GM18508 (cell line): Measurements from ENCODE around the gene FAM20C.

ENCODE experiments used
- ATAC-seq: cut with Tn5 transposase; IDR thresholded peaks from one replicate; pipeline ENCODE4 v1.9.1; 2021; ENCODE audit warnings: moderate number of reproducible peaks; ENCODE audit not compliant: insufficient read depth, unreplicated experiment

The FAM20C gene

DNA sequence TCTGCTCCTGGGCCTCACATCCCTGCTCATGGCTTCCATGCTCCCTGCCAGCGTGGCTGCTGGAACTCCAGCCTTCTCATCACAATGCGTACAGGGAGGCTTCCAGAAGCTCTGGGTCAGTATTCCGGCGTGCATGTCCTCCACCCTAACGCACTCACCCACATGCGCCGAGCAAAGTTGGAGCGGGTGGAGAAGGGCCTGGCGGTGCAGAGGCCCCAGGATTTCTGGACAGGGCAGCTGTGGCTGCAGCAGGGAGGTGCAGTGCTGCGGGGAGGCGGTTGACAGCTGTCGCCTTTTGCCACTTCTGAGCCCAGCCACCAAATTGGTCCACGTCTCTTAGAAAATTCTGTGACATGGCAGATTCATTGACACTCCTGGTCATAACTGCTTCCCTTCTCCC, 33.6 kb upstream of the FAM20C start:
- no peak for ATAC-seq

DNA sequence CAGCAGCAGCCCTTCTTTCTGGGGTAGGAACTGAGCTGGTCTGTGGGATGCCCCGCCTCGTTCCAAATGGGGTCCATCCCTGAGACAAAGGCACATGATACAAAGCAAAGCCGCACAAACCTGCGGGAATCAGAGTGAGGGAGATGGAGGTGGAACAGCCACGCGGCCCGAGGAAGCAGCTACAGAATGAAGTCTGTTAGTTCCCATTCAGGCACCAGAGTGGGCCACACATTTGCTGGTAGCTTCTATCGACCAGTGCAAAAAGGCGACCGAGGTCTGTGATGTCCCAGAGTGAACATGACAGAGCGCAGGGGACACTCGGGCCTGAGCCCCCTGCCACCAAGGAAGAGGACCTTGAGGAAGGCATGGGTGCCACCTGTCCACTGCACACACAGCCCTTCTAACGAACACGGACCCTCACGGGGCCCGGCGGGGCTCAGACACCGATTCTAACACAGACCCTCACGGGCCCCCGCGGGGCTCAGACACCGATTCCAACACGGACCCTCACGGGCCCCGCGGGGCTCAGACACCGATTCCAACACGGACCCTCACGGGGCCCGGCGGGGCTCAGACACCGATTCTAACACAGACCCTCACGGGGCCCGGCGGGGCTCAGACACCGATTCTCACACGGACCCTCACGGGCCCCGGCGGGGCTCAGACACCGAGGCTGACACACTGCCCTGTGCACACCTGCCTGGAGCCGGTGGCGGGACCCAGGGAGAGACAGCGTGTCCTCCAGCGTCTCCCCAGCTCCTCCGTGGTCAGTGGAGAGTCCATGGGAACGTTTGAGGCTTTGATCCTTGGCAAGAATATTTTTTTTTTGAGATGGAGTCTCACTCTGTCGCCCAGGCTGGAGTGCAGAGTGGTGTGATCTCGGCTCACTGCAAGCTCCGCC, 32.8 kb upstream of the FAM20C start:
- no peak for ATAC-seq

DNA sequence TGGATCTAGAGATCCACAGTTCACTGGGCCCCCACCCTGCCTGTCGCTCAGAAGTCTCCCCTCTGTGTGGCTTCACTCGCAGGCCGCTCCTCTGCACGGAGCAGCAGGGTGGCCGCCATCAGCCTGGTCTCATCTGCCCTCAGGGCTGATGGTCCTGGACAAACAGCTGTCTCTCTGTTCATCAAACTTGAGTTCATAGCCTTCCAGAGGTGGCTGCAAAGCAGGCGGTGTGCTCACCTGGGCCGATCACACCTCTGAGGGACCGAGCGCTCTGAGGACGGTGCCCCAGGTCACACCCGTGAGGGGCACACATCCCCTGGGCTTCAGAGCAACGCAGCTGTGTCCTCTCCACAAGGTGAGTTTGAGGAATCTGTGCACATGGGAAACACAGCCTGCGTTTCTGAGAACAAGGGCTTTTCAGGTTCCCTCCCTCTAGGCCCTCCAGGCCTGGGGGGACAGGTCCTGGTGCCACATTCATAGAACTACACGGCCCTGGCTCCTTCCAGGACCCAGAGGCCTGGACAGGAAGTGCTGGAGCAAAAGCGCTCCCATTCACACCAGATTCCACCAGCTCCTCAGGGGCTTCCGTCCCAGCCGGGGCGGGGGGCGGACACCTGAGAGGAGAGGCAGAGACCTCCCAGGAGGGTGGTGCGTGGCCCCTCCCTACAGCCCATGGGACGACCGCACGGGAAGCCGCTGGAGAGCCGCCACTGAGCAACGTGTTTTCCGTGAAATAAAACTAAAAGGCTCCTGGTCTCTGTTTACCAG, 31.2 kb upstream of the FAM20C start:
- ATAC-seq: no peak

DNA sequence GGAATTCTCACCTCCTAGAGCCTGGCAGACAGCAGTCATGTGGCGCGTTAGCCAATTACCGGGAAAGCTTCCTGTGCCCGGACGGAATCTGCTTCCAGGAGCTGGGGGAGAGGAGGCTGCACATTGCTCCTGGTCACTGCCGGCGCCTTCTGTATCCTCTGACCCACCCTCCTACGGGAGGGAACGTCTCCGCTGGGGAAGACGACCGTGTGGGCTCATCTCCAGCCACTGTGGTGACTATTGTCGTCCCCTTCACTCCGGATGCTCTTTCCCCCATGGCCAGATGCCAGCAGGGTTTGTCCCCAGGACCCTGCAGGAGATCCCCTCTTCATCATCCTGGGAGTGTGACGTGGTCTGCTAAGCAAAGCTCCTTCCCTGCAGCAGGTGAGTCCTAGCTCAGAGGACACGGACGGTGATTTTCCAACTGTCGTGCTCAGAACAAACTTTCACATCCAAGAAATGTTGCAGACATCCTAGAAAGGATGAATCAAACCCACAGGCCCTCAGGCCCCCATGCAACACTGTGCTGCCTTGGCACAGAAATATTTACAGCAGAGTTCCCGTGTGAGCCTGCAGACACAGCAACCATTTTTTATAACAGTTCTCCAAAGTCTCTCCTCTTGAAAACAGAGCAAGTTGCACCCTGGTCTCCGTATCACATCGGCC, 29.6 kb upstream of the FAM20C start:
- ATAC-seq: no peak

DNA sequence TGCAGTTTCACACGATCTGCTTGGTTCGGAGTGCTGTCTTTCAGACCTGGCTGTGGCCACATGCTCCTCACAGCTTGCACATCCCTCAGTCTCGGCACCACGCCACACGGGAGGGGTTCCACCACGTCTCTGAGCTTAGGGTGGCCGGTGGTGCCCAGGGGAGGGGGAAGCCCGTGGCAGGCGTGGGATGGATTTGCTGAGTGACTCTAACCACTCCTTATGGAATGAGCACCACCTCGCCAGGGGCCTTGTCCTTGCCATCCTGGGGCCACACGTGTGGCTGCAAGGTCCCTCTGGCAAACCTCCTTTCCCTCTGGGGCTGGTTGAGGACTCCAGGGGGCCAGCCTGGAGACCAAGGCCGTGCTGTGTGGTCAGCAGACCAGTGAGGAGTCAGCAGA, 29.1 kb upstream of the FAM20C start:
- no peak for ATAC-seq

DNA sequence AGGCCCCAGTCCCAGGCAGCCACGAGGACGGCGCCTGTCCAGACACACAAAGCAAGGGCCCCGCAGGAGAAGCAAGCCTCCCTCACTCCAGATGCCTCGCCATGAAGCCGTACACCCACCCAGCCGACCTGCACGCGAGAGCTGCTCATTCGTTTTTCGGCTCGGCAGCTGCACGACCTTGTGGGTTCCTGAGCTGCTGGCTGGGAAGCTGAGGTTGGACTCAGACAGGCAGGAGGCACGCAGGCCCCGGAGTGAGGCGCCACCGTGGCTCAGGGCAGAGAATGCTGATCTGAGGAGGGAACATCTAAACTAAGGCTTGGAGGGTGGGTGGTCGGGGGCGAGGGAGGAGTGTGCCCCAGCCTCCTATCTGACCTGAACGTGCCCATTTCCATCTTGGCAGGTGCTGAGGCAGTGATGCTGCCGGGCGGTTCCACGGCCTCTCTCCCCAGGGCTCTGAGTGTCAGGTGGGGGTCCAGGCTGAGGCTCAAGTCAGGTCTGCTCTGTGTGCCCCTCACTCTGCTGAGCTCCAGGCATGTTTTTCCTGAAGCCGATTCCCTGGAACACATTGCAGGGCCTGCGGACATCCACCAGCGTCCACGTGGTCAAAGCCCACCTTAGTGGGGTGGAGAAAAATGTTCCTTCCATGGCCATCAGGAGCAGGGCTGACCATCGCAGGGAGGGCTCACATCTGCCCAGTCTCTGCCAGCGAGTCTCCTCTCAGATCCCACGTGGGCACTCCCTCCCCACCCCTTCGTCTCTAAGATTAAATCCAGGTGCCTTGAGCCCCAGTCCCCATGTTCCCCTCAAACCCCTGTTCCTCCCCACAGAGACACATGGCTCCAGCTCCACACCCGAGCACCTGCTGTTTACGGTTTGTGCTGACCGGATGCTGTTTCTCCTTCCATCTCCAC, 28.1 kb upstream of the FAM20C start:
- ATAC-seq: no peak

DNA sequence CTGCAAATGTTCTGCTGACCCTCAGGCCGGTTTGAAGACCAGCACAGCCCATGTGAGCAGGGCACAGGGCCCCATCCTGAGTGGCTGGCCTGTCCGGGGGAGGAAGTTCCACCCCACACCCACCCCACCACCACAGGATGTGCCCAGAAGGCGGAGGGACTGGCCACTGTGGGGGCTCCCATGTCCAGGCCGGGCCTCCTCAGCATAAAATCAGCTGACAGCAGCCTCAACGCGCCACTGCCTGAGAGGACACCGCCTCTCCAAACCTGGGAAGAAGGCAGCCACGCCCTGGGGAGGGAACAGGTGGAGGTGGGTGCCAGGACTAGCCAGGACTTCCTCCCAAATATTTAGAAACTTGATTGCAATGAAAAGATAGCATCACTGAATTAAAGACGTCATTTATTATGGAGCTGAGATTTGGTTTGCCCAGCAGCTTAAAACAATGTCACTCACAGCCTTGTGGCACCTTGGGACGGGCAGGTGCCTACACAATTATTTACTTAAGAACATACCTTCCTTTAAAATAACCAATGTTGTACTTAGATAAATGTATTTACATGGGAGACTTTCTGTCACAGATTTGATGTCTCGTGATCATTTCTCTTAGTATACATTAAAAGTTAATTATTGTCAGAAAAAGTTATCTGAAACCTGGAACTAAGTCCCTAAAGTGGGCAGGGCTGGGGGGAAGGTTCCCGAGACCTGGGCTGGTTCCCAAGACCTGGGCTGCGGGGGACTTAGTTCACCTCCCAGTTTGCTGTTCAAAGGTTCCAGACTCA, 27.3 kb upstream of the FAM20C start:
- ATAC-seq: no peak

DNA sequence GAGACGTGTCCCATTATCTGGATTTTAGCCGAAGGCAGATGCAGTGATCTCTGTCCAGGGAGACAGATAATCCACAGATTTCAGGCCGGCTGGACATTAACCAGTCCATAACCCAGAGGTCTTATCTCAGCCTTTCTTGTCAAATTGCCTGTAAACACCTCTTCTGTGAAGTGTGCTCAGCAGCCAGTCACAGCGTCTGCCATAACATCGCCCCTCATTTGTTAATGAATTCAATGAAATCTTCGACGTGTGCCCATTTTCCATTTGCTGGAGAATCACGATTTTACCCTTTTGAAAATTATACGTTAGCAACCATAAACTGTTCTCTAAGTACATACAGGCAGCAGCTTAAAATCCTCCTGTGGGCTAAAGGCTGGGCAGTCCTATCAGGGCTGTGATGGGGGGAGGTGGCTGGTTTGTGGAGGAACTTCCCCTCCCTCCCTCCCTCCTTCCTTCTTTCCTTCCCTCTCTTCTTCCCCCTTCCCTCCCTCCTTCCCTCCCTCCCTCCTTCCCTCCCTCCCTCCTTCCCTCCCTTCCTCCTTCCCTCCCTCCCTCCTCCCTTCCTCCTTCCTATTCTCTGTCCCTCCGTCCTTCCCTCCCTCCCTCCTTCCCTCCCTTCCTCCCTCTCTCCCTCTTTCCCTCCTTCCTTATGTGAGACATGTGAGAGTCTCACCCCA, 26.6 kb upstream of the FAM20C start:
- ATAC-seq: no peak

DNA sequence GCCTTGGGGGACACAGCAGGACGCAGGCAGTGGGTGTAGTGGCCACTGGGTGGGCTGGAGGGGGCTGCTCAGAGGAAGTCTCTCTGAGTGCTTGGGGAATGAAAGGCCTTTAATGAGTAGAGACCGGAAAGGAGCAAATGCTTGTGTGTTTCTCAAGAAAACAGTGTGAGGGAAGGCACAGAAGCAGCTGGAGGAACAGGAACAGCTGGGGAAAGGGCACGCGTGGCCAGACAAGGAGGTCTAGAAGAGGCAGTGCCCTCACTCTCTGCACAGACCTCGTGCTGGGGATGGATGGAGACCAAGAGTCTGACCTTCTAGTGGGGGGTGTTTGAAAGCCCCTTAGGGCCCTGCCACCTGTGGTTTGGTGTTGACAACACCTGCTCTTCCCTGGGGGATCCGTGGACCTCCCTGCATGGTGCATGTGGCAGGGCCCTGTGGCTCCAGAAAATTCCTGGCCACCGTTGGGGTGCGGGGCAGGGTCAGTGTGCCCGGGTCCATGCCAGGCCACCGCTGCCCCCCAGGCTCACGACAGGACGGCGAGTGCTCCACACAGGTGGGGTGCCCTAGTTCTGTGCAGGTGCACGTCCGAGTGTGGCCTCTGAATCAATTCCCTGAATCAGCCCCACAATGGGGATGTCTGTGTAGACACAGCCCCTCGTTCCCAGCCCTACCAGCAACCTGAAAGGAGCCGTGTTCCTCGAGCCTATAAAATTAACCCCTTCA, 25.9 kb upstream of the FAM20C start:
- ATAC-seq: no peak

DNA sequence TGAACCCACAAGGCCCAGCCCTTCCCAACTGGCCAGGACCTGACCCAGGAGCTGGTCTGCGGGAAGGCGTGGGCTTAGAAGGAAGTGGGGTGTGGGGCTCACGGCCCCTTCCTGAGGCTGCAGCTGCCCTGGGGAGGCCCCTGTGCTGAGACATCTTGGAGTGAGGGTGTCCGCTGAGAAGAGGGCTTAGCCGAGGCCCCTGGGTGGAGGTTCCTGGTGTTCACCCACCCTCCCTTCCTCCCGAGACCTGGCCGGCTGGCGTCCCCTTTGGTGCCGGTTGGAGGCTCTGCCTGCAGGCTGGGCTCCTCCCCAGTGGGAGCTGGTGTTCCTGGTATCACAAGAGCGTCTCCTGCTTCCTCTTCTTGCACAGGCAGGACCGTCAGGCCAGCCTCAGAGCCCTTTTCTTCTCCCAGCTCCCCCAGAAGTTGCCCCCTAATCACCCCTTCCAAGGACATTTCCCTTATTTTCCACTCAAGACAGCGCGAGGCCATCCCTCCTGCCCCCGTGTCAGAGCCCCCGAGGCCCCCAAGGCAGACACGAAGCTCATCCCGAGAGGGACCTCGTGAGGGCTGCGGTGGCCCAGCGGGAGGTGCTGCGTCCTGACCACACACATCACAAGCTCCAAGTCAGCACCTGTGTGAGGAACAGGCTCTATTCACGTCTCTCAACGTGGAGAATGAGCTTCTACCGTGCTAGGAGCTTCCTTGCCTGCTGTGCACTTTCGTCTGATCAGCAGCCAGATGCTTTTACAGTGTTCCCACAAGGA, 25.1 kb upstream of the FAM20C start:
- ATAC-seq: no peak

DNA sequence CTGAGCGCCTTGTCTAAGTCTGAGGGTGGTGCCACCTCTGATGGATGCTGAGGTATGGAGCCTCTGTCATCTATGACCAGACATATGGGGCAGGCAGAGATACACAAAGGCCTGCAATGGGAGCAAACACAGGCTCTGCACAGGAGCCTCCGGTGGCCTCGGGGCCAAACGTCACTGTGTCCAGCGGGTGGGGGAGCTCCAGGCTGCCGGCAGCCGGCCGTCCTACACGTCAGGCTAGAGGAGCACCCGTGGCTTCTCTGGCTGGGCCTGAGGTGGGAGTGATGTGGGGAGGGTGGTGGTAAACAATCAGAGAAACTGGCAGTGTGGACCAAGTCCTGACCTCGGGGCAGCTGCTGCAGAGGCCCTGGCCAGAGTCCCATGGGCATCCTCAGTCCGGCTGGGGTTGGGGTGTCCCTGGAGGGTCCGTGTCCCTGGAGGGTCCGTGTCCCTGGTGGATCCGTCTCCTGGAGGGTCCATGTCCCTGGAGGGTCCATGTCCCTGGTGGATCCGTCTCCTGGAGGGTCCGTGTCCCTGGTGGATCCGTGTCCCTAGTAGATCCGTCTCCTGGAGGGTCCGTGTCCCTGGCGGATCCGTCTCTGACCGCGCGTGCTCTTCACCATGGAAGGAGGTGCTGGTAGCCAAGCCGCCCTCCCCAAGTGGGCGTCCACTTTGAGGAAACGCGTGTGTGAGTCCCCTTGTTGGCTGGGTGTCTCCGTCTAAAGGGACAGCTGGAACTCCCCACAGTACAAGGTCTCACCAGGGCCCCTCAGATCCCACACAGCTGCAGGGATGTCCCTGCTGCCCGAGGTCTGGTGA, 24.2 kb upstream of the FAM20C start:
- no peak for ATAC-seq

DNA sequence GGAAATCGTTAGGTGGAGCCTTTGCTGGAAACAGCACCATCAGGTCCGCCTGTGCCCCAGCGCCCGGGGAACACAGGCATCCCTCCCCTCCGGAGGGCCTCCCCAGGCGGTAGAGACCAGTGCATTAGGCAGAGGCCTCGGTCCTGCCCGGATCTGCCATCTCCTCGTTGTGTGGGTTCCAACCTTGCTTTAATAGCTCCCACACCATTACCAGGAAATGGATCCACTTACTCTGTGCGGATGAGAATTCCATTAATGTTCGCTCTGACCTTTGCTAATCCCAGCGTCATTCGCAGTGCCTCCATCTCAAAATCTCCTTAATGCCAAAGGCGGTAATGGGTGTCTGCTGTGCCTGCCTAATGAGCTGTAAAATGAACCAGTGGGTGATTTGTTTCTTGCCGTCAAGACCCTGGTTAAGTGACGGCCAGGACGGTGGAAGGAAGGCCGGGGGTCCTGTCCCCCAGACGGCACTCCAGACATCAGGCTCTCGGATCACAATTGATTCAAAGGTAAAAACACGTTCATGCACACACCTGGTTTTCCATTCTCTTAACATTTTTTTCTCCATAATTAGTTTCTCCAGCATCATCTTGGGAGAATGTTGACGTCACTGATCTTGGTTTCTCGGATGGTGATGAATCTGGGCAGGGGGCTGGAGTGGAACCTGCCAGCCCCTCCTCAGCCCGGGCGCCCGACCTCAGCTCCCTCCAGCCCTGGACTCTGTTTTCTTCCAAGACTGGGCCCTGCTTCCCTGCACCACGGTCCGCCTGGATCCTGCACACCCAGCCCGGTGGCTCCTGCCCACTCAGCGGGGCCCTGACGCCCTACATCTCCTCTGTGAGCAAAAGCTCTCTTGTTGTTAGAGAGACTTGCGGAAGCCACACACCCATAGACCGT, 22.8 kb upstream of the FAM20C start:
- no peak for ATAC-seq

DNA sequence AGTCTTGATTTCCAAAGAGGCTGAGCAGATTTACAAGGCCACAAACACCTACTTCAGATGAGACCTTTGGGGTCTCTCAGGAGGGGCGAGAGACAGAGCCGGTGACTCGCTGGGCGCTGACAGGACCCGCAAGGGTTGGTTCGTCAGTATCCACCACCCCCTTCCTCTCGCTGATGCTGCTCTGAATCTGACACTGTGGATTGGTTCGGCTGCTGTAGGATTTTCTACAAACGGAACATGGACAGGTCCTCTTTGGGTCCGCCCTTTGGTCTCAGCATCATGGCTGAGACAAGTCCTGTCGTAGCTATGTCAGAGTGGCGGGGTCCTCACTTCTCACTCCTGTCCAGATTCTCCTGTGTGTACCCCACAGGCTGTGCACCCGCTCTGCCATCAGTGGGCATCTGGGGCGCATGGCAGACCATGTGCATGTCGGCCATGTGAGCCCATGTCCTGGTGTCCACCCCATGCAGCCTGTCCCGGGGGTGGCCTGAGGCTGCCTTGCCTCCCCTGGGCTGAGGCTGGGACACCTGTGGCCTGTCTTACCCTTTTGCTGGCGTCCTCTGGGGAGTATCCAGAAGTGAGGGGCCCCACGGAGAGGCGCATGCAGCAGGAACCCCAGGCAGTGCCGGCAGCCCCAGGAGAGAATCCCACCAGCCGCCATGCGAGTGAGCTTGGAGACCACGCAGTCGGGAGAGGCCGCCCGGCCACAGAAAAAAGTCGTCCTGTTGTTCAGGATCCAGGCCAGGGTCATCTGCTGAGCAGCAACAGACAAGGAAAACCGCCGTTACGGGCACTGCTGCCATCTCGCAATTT, 21.6 kb upstream of the FAM20C start:
- ATAC-seq: no peak

DNA sequence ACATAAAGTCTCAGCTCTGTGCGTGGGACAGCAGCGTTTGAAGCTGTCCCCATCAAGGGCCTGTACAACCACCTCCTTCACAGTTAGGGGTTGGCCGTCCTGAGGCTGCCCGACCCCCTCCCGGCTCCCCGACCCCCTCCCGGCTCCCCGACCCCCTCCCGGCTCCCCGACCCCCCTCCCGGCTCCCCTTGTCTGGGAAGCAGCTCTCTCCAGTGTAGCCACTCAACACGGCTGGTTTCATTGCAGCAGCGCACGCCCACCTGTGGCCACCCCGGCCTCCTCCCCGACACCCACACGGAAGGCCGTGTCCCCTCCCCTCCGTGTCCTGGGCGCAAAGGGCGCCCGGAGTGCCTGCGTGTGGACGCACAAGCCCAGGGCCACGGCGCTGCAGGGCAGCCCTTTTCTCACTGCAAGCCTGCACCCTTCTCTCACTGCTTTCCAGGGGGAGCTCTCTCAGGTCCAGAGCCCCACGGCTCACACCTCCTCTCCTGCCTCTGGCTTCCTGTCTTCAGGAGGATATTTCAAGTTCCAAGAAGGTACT, 20.9 kb upstream of the FAM20C start:
- ATAC-seq: no peak
